ENCODE data around the gene GGACT. TPM values are rescaled to one million over a fixed set of nuclear protein-coding genes. Genes with fewer than 3 reads are reported as not detected.

GGACT gene
- polyA plus RNA-seq, 3 donors: 1.7 to 8.3 (median 6.5) TPM

GRCh38 chr13:100541897-100542825 is 46.4 kb downstream of the GGACT start:
- WGBS (ENCODE audit: insufficient coverage): 92% methylated on average over 17 of the region's 18 CpGs
- peak overlapping the region in 1 of 7 donors; percentile 16 for H3K27ac Mint-ChIP-seq
- H3K4me3 Mint-ChIP-seq: peak overlapping the region in 1 of 2 donors; percentile 53
- H3K4me3 ChIP-seq (replicated peaks in 1 of 3; ENCODE audit: low read depth in 2 of 3, low read length in 3 of 3): no peak overlapping the region
- no peak for TF ChIP-seq CTCF (IDR thresholded peaks at IDR 0.05)
- peaks cover 4 to 5% of the 10 kb centered on the region in 2 donors for H3K4me1 ChIP-seq (ENCODE audit: control insufficient read depth in 1 of 2, insufficient read depth in 2 of 2, low read length in 2 of 2)
- intact Hi-C loops (cut with micrococcal nuclease): loop anchor here in 1 of 2 donors (10.0 kb wide), 1 partner anchor 887 kb away; no protein-coding TSS in a partner anchor
- H3K9me3 ChIP-seq (replicated peaks in 1 of 2; ENCODE audit: control insufficient read depth in 1 of 2, insufficient read depth in 1 of 2, low read length in 2 of 2): no peaks in the 10 kb centered on the region
- H3K4me1 Mint-ChIP-seq: peaks cover 6% of the 10 kb centered on the region
- no peak overlapping the region for H3K9ac ChIP-seq (ENCODE audit: insufficient read depth, low read length, poor library complexity, severe bottlenecking)
- H3K9me3 Mint-ChIP-seq: no peaks in the 10 kb centered on the region
- H3K27me3 Mint-ChIP-seq (ENCODE audit: low read depth in 3 of 3): peaks cover 0 to 6% (median 2%) of the 10 kb centered on the region in 3 donors
- H3K27me3 ChIP-seq (ENCODE audit: control insufficient read depth in 2 of 2, insufficient read depth in 2 of 2, low read length in 2 of 2): no peaks in the 10 kb centered on the region
- no peaks in the 10 kb centered on the region for H3K36me3 ChIP-seq (replicated peaks in 1 of 2; ENCODE audit: control insufficient read depth in 1 of 2, insufficient read depth in 2 of 2, low read length in 2 of 2)
- H3K36me3 Mint-ChIP-seq: peaks cover 0 to 3% of the 10 kb centered on the region in 2 donors
- DNase-seq: no peak
- no peak overlapping the region for H3K27ac ChIP-seq (ENCODE audit: low read depth in 1 of 2, low read length in 2 of 2)
- H3K79me2 ChIP-seq (ENCODE audit: insufficient read depth, low read length): no peaks in the 10 kb centered on the region
- no peaks in the 10 kb centered on the region for H4K20me1 ChIP-seq (ENCODE audit: insufficient read depth, low read length)
- H2AFZ ChIP-seq (ENCODE audit: insufficient read depth, low read depth, low read length, poor library complexity, severe bottlenecking): no peak overlapping the region
- no peak overlapping the region for H3K4me2 ChIP-seq (replicated peaks; ENCODE audit: extremely low read depth, low read length, poor library complexity, severe bottlenecking)

- Mint-ChIP-seq H3K4me3 (no peak overlapping the region), H3K27ac (no peak overlapping the region), H3K4me1 (peaks cover 6% of the 10 kb centered on the region), H3K36me3 (peaks cover 3% of the 10 kb centered on the region in 2 donors), H3K9me3 (no peaks in the 10 kb centered on the region), H3K27me3 (ENCODE audit: low read depth in 3 of 3) (peaks cover 0 to 6% (median 2%) of the 10 kb centered on the region in 3 donors)
- no peak overlapping the region for H3K27ac ChIP-seq (ENCODE audit: low read depth in 1 of 2, low read length in 2 of 2)
- no peak for TF ChIP-seq CTCF (IDR thresholded peaks at IDR 0.05)
- H3K36me3 ChIP-seq (replicated peaks in 1 of 2; ENCODE audit: control insufficient read depth in 1 of 2, insufficient read depth in 2 of 2, low read length in 2 of 2): no peaks in the 10 kb centered on the region
- no peaks in the 10 kb centered on the region for H4K20me1 ChIP-seq (ENCODE audit: insufficient read depth, low read length)
- intact Hi-C loops (cut with micrococcal nuclease): loop anchor here in 1 of 2 donors (10.0 kb wide), 1 partner anchor 886 kb away; no protein-coding TSS in a partner anchor
- DNase-seq: no peak
- no peaks in the 10 kb centered on the region for H3K9me3 ChIP-seq (replicated peaks in 1 of 2; ENCODE audit: control insufficient read depth in 1 of 2, insufficient read depth in 1 of 2, low read length in 2 of 2)
- H2AFZ ChIP-seq (ENCODE audit: insufficient read depth, low read depth, low read length, poor library complexity, severe bottlenecking): no peak overlapping the region
- no peaks in the 10 kb centered on the region for H3K79me2 ChIP-seq (ENCODE audit: insufficient read depth, low read length)
- H3K27me3 ChIP-seq (ENCODE audit: control insufficient read depth in 2 of 2, insufficient read depth in 2 of 2, low read length in 2 of 2): no peaks in the 10 kb centered on the region
- no peak overlapping the region for H3K4me2 ChIP-seq (replicated peaks; ENCODE audit: extremely low read depth, low read length, poor library complexity, severe bottlenecking)
- H3K4me1 ChIP-seq (ENCODE audit: control insufficient read depth in 1 of 2, insufficient read depth in 2 of 2, low read length in 2 of 2): peaks cover 4 to 5% of the 10 kb centered on the region in 2 donors
- H3K4me3 ChIP-seq (replicated peaks in 1 of 3; ENCODE audit: low read depth in 2 of 3, low read length in 3 of 3): no peak overlapping the region
- no peak overlapping the region for H3K9ac ChIP-seq (ENCODE audit: insufficient read depth, low read length, poor library complexity, severe bottlenecking)
- 95% methylated on average over 2 of the region's 3 CpGs for whole genome bisulfite sequencing (ENCODE audit: insufficient coverage)
Observed at GRCh38 chr13:100540621-100541020, 48.0 kb downstream of the GGACT start.

All from CD14-positive monocyte (primary cell).